Measurements from ENCODE around the gene GAL3ST1.

The GAL3ST1 gene

DNA sequence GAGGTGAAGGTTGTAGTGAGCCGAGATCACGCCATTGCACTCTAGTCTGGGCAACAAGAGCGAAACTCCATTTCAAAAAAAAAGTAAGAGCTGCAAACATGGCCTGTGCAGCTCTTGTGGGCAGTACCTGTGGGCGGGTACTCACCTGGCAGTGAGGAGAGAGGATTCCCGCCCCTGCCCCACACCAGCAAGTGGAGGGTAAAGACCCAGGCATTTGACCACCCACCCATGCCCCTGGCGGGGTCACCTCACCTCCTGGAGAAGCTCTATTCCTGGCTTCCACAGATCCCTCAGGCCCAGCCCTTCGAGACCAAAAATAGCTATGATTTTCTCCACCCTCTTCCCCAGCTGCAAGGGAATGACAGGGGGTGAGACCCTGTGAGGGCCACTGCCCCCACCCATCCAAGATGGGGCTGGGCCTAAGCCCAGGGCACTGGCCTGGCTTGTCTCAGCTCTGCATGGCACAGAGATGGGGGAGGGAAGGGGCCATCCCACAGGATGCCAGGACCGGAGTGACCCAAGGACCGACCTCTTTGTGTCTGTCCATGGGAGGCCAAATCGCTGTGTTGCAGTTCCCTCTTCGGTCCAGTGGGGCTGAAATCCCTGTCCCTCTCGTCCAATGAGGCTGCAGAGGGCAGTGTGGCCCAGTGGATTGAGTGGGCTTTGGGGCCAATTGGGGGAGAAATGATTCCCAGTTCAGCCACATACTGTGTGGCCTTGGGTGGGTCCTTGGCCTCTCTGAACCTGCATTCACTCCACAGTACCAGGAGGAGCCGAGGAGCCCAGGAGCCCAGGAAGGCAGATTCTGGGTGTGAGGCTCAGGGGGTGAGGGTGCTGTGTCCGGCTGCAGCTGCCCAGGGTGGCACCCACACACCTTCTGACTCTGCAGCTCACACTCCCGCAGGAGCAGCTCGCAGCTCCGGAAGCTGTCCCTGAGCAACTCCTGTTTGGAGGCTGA lies 42.5 kb downstream of the GAL3ST1 start:
- no peak for DNase-seq

DNA sequence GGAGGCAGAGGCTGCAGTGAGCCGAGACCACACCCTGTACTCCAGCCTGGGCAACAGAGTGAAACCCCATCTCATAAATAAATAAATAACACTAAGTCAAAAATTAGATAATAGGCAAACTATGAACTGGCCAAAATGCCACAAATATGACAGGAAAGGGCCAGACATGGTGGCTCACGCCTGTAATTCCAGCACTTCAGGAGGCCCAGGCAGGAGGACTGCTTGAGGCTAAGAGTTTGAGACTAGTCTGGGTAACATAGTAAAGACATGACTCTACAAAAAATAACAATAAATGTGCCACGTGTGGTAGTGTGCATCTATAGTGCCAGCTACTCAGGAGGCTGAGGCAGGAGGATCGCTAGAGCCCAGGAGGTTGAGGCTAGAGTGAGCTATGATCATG lies 47.8 kb downstream of the GAL3ST1 start:
- no peak for DNase-seq

DNA sequence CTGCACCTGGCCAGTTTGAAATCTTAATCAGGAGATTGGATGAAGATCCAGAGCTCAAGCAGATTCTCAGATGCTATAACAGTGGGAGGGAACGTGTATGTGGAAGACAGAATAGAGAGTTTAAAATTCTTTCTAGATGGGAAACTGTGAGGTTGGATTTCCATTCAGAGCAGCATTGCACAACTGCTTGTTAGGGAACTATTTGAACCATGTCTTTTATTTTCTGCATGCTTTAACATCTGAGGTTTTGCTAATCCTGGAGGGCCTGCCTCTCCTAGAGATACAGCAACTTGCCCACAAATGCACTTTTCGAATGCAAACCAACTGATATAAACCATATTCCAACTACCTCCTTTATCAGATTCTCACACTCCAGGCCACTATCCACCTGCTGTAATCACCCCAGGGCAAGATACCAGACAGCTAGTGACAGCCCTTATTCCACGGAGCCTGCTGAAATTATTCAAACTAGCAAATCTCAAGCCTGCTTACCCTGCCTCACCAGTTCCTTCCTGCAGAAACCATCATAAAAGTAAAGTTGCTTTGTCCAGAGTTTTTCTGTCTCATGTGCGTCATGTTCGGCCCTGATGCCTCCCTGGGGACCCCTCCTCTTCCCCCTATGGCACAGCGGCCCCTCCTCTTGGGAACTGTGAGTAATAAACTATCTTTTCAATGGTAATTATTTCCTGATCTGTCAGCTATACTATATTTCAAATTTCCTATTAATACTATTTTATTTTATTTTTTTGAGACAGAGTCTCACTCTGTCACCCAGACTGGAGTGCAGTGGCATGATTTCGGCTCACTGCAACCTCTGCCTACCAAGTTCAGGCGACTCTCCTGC lies 50.6 kb downstream of the GAL3ST1 start:
- DNase-seq, result peak; percentile 67

DNA sequence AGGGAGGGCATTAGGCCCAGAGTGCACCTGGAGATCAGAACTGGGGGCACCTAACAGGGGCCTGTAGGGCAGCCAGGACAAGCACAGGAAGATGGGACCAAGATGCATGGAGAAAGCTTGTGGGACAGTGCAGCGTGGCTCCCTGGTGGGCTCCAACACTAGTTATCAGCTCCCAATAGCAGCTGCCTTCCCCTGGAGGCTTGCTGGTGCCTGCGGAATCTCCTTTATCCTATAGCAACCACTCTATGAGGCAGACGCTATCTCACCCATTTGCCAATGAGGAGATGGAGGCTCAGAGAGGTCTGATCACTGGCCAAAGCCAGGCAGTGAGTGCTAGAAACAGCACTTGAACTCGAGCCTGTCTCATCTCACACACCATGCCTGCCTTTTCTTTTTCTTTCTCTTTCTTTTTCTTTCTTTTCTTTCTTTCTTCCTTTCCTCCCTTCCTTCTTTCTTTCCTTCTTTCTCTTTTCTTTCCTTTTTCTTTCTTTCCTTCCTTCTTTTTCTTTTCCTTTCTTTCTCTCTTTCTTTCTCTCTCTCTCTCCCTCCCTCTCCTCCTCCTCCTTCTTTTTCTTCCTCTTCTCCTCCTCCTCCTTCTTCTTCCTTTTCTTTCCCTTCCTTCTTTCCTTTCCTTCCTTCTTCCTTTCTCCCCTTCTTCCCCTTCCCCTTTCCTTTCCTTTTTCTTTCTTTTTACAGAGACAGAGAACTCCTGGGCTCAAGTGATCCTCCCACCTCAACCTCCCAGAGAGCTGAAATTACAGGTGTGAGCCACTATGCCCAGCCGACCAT lies 52.9 kb downstream of the GAL3ST1 start:
- no peak for DNase-seq

DNA sequence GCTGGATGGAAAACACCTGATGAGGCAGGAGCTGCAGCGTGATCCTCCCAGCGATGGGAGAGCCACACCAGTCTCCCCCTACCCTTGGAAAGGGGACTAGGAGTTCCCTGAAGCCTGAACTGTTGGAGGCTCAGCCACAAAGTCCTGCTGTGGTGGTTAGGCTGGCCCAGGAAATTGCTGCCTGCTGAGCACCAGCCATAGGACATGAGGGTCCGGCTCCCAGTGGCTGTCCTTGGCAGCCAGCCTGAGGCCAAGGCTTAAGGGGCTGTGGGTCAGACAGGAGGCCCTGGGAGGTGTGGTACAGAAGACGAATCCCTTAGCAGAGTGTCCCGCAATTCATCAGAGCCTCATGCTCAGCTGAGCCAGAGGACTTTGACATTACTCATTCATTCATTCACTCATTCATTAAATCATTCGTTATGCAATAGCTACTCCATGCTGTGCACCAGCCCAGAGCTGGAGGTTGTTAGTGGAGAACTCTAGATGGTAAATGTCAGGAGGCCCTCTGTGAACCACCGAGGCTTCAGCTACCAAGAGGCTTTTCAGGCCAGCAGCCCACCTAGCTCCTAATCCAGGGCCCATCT lies 54.5 kb downstream of the GAL3ST1 start:
- DNase-seq, result no peak

DNA sequence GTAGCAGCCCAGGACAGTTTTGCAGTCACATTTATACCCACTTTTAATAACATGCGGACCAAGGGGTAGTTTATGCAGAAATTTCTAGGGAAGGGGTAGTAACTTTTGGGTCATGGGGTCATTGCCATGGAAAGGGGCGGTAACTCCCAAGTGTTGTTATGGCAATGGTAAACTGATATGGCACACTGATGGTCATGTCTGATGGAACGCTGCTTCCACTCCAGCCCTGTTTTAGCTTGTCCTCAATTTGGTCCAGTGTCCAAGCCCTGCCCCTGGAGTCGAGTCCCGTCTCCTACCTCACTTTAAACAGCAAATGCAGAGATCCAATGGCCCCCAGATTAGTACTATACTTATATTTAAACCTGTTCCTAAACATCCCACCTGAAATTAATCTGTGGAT lies 57.7 kb downstream of the GAL3ST1 start:
- no peak for DNase-seq

DNA sequence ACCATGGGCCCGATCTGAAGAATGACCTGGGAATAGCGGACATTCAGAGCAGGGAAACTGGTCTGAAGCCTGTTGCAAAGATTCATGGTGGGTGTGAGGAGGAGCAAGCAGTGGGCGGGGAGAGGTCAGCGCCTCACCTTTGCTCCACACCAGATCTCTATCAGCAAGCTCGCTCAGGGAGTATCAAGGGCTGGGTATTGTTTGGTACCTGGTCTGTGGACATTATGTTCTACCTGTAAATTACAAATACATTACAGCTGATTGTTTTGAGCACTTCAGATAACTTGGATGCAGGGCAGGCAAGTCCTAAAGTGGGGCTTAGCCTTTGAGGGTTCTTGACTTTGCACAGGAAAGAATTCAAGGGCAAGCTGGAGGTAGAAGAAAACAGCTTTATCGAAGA lies 58.2 kb downstream of the GAL3ST1 start:
- no peak for DNase-seq

DNA sequence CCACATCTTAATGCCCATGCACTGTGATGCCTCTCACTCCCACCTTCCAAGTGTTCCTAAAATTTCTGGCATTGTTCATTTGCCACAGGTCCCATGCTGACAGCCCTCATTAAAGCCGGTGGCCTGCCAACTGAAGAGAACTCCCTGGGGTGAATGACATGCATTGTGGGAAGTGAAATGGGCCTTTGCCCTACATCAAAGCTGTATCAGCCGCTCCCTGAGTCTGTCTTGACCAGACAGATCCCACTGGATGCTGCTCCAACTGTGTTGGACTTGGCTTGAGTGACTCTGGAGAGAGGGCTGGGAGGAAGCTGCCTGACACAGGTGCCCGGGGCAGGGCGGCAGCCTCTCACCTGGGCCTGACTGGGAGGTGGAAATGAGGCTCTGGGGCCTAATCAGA lies 60.2 kb downstream of the GAL3ST1 start:
- no peak for DNase-seq

DNA sequence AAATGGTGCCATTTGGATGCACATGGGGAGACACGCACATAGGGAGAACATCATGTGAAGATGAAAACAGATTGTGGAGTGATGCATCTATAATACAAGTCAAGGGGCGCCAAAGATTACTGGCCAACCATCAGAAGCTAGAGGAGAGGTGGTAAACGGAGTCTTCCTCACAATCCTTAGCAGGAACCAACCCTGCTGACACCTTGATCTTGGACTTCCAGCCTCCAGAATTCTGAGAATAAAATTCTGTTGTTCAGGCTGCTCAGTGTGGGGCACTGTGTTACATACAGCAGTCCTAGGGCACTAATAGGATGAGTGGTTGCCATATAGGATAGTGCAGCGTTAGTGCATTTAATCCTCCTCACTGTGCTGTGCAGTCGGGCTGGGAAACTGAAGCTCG lies 61.0 kb downstream of the GAL3ST1 start:
- DNase-seq, result no peak

DNA sequence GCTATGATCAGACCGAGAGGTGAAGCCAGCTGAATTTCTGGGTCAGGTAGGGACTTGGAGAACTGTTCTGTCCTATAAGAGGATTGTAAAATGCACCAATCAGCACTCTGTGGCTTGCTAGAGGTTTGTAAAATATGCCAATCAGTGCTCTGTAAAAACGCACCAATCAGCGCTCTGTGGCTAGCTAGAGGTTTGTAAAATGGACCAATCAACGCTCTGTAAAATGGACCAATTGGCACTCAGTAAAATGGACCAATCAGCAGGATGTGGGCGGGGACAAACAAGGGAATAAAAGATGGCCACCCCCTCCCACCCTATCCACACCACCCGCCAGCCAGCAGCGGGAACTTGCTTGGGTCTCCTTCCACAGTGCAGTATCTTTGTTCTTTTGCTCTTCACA lies 62.6 kb downstream of the GAL3ST1 start:
- DNase-seq, result no peak

DNA sequence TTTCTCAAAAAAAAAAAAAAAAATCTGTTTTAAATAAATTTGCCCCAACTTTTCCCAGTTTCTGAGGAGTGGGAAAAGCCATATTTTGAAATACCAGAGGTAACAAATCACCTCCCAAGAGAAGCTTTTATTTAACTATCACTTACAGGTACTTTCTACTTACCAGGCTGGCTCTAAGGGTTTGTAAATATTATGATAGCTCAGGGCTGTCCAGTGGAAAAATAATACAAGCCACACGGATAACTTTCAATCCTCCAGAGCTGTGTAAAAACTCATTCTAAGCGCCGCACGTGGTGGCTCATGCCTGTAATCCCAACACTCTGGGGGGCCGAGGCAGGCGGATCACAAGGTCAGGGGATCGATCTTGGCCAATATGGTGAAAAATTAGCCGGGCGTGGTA lies 63.4 kb downstream of the GAL3ST1 start:
- no peak for DNase-seq

DNA sequence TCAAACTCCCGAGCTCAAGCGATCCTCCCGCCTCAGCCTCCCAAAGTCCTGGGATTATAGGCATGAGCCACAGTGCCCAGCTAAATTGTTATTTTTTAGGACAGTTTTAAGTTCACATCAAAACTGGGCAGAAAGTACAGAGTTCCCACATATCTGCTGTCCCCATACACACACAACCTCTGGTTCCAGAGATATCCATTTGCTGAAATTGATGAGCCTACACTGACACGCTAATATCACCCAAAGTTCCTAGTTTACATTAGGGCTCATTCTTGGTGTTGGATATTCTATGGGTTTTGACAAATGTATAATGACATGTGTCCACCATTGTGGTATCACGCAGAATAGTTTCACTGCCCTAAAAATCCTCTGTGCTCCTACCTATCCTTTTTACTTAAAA lies 66.2 kb downstream of the GAL3ST1 start:
- DNase-seq, result no peak

DNA sequence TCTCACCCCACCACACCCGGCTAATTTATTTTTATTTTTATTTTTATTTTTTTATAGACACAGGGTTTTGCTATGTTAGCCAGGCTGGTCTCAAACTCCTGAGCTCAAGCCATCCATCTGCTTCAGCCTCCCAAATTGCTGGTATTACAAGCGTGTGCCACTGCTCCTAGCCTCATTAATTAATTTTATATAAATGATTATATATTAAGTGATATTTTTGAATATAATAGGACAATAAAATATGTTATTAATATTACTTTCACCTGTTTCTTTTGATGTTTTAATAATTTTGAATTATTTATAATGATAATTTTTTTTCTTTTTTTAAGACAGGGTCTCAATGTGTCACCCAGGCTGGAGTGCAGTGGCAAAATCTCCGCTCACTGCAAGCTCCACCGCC lies 66.8 kb downstream of the GAL3ST1 start:
- DNase-seq, result no peak

DNA sequence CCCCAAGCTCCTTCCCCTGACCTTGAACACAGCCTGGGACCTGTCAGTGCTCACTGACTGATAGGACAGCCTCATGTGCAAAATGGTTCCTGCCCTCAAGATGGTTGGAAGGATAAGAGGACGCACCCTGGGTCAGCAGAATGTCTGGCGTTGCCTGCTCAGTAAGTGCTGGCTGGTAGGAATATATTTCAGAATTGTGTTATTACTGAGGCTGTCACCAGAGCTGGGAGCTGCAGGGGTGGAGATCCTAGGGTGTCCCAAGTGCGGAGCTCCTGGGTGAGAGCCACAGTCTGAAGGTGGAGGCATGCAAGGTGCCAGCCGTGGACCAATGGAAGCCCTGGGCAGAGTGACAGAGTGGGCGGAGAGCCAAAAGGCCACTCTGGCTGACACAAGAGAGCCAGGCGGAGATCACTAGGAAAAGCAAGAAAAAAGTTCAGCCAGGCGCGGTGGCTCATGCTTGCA lies 67.9 kb downstream of the GAL3ST1 start:
- DNase-seq, result peak; percentile 89
